ENCODE data around the gene SV2A.
"Not testable (repeated sequence)": the region's sequence is repeated elsewhere in the genome, so short reads cannot be mapped to it uniquely, and the experiment has no call there.

SV2A gene, protein sequence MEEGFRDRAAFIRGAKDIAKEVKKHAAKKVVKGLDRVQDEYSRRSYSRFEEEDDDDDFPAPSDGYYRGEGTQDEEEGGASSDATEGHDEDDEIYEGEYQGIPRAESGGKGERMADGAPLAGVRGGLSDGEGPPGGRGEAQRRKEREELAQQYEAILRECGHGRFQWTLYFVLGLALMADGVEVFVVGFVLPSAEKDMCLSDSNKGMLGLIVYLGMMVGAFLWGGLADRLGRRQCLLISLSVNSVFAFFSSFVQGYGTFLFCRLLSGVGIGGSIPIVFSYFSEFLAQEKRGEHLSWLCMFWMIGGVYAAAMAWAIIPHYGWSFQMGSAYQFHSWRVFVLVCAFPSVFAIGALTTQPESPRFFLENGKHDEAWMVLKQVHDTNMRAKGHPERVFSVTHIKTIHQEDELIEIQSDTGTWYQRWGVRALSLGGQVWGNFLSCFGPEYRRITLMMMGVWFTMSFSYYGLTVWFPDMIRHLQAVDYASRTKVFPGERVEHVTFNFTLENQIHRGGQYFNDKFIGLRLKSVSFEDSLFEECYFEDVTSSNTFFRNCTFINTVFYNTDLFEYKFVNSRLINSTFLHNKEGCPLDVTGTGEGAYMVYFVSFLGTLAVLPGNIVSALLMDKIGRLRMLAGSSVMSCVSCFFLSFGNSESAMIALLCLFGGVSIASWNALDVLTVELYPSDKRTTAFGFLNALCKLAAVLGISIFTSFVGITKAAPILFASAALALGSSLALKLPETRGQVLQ

DNA sequence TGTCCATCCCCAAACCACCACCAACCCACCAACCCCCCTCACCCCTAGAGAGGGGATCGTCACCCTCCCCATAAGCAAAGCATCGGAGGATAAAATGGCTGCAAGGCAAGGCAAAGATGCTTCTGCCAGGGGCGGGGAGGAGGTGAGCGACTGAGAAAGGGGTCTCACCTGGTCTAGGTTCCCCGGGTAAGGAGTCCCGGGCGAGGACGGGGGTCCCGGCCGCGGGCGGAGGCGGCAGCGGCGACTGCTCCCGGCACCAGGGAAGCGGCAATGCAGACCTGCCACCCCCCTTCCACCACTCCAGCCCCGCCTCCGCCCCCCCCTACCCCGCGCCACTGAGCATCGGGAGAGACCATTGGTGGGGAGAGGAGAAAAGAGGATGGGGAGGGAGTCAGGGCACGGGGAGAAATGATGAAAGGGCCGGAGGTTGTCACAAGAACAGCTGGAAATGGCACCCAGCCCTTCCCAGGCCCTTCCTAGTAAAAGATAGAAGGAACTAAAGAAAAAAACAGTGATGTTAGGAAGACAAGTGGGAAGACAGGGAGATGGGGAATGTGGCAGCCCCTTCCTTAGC is at the start of gene SV2A:
Gene SV2A (minus strand): TSS at position 274 of the 574 bp plus-strand sequence. CDS start 4,004 bp downstream, outside the sequence.
- peak; percentile 53 for DNase-seq

DNA sequence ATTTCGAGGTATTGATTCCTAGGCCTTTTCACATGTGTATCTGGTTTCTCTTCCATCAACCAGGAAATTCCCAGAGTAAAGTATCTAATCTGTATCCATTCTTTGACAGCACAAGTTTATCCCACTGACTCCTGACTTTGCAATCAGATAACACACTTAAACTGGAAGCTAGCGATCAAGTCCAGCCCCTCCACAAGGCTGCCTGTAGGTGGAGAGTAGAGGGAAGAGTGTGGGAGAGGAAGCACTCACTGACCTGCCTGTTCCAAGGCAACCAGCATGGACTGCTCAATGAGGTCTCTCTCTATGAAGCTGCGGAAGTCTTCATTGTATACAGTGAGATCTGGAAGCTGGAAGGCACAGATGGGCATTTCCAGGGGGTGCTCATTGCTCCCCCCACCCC is 49.4 kb upstream of the SV2A start:
- no peak for DNase-seq

DNA sequence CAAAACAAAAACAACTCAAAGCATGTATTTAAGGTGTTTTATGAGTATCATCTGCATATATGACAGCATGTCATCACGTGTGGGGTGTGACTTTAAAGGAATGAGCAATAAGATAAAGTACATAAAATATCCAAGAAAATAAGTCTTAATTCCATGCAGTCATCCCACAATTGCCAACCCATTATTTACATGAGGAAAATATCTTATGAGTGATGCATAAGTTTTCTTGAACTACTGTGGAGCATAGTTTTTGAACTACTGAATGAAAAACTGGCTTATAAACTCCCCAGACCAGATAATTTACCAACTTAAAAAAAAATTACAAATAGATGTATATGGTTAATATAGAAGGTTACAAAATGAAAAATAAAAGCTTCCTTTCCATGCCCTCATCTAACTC is 48.8 kb upstream of the SV2A start:
- no peak for DNase-seq

DNA sequence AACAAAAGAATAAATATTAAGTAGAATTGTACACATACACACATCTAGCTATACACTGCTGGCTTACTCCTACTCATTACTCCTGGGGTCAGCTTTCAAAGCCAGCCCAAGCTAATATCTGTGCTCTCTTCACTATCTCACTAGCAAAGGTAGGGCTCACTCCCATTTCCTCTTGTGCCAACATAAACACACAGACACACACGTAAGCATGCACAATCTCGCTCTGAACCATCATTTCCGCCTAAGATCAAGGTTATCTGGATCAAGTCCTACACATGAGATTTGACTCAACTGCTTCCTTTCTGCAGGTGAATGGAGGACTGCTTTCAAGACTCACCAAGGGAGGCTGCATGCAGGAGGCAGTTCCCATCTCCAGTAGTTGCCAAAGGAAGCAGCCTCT is 47.8 kb upstream of the SV2A start:
- no peak for DNase-seq

DNA sequence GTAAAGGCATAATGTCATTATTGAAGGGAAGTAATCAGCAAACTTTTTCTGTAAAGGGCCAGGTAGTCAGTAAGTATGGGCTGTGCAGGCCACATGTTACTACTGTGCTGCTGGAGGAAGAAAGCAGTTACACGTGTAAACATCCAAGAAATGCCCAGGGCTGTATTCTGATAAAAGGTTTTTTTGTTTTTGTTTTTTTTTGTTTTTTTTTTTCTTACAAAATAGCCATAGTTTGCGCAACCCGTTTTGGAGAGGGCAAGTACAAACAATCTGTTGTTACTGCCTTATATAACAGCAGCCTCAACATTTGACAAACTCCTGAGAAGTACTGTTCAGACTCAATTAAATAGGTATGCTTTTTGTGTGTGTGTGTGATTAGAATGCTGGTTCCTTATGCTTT is 45.7 kb upstream of the SV2A start:
- DNase-seq = no peak

DNA sequence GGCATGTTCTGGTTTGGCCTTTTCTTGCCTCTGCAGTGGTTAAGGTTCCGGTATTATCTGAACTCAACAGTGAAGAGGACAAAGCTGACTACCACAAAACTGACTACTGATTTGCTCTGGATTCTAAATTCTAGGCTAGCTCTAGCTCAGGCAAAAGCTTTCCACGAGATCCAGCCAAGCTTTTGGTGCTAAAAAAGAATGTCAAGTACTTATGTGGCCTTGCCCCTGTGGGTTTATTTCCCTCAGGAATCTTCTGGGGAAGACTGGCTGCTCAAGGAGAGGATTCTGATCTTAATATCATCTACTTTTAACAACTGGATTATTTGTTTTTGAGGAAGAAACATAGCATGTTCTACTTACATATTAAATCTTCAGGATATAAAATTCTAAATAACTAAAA is 45.1 kb upstream of the SV2A start:
- DNase-seq = no peak

DNA sequence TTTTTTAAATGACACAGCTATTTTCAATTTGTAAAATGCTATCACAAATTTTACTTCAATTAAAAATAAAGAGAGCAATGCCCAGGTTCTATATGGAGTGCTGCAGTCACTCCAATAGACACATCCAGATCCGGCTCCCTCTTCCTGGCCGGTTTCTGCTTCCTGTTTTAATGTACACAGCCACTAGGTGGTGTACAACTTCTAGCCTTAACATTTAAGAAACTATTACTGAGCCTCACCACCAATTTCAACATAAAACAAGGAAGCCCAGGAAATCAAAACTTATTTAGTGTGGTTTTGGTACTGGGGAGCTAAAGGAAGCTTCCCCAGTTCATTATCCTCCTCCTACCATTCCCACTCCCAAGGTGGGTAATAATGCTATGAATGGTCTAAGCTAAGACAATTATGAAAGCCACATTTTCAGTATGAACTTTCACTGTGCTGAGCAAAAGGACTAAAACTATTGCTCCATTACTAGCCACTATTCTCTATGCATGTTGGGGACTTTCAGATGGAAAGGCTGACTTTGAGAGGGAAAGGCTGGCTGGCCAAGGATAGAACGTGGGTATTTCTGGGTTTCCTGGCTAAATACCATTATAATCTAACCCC is 44.5 kb upstream of the SV2A start:
- DNase-seq = peak; percentile 47

DNA sequence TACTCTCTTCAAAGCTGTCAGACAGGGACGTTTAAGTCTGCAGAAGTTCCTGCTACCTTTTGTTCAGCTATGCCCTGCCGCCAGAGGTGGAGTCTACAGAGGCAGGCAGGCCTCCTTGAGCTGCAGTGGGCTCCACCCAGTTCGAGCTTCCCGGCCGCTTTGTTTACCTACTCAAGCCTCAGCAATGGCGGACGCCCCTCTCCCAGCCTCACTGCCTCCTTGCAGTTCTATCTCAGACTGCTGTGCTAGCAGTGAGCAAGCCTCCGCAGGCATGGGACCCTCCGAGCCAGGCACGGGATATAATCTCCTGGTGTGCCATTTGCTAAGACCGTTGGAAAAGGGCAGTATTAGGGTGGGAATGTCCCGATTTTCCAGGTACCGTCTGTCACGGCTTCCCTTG is 39.9 kb upstream of the SV2A start:
- not testable (repeated sequence) for DNase-seq

DNA sequence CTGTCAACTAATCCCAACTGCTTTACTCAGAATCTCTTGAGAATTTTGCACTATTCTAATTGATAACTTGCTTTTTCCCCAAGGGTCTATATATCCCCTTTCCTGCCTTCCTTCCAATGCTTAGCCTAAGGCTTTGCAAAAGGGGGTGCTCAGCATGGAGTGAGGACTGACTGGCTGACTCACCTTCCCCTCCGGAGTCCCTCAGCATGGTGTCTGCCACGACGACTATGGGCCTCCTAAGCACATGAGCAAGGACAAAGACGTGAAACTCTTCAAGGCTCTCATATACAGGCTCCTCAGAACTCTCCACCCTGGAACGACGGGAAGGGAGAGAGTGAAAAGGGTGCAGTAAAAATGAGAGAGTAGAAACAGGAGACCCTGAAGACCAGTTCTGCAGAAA is 32.3 kb upstream of the SV2A start:
- DNase-seq = no peak

DNA sequence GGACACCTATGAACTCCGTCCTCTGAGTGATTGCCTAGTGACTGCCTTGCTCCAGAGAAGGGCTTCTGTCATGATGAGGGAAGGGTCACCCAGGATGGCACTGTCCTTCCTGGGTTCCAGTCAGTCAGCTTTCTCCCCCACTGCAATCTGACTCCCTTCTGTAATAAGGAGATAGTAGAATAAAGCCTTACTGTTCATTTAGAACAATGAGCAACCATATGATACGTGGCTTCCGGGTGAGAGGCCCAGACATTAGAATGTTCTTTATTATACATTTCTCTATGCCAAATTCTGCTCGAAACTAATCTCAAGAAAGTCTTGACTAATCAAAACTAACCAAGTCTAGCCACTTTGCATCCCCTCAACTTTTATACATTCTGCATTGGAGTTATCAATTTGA is 27.6 kb upstream of the SV2A start:
- DNase-seq = no peak

DNA sequence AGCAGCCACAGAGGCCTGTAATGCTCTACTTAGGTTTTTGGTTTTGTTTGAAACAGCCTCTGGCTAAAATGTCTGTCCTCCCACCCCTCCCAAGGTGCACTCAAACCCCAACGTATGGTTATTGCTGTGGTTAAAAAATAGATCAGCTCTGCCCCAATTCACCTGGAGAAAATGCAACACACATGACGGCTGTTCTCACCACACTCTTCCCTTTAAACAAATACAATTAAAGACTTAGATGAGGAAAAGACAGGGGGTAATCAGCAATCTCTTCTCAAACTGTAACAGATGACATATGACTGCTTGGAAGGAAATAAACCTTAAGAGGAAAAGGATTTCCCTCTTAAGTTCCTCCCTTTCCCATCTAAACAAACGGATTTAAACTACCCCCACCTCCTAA is 25.2 kb upstream of the SV2A start:
- no peak for DNase-seq

DNA sequence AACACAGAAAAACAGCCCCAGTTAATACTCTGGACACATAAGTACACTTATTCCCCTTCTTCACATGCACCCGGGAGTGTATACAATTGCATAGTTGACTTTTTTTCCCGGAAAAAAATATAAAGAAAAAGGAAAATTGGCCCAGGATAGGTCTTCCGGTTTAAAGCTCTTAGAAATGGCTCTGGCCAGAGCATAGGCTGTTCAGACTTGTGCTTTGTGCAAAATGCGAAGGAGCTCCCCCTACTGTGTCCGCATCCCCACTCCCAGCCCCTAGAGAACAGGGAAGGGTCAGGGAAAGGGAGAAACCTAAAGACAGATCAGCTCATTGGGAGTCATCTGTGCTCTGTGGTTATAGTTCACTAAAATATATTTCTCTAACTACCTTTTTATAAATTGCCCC is 24.6 kb upstream of the SV2A start:
- no peak for DNase-seq

DNA sequence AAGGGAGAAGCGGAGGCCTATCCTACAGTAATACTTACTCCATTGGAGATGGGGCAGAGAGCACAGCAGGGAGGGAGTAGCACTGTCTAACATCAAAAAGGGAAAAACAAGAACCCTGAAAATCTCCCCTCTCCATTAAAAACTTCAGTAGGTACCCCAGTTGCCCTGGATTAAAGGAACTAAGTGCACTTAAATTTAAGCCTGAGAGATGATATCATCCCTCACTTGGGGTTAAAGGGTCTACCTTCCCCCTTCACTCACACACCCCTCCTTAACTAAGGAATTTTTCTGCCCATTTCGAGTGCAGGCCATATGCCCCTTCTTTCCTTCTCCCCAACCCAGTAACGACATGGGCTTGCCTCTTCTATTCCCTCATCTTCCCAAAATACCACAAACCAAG is 22.8 kb upstream of the SV2A start:
- no peak for DNase-seq

DNA sequence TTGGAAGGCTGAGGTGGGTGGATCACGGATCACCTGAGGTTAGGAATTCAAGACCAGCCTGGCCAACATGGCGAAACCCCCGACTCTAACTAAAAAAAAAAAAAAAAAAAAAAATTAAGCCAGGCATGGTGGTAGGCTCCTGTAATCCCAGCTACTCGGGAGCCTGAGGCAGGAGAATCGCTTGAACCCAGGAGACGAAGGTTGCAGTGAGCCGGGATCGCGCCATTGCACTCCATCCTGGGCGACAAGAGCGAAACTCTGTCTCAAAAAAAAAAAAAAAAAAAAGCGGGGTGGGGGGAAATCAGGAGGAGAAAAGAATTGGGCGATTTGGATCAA is 21.0 kb upstream of the SV2A start:
- DNase-seq = not testable (repeated sequence)

DNA sequence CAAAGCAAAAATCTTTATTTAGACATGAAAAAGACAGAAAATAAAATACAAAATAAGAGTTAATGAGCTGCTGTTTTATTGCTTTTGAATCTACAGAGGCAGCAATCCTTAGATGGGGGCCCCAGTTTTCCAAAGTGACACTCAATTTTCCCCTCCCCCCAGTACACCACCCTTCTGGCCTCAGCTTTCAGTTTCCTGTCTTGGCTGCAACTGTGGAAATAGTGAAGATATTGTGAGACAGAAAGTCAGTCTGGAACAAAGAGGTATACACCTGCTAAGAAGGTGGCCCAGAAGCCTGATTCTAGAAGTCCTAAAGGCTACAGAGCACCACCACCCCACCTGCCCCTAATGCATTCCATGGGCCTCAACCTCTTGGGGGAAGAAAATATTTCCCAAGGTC is 20.1 kb upstream of the SV2A start:
- DNase-seq = no peak

DNA sequence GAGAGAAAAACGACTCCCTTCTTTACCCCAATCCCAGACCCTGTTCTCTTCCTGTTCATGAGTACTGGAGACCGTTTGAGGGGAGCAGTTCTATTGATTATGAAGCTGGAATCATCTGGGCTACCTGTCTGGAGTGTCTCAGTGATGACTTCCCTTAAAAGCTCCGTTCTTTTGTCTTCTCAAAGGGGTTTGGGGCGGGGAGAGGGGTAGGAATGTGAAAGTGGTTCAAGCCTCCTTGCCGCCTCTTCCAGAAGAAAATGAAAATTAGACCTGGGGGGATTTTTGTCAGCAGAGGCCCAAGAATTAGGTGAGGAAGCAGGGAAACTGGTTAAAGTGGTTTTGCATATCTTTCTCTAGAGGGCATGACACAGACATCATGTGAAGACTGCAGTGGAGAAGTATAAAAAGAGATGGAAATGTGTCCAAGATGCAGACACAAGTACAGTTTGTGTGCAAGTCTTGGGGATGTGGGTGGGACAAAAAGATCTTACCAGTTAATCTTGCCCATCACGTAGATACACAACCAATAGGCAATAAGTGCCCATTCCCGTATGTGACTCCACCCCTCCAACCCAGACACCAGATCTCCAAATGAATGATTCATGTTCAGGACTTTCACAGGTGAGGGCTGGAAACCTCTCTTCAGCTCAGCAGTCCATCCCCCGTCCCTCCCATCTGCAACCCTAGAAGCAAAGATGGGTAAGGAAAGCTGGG is 19.5 kb upstream of the SV2A start:
- no peak for DNase-seq

DNA sequence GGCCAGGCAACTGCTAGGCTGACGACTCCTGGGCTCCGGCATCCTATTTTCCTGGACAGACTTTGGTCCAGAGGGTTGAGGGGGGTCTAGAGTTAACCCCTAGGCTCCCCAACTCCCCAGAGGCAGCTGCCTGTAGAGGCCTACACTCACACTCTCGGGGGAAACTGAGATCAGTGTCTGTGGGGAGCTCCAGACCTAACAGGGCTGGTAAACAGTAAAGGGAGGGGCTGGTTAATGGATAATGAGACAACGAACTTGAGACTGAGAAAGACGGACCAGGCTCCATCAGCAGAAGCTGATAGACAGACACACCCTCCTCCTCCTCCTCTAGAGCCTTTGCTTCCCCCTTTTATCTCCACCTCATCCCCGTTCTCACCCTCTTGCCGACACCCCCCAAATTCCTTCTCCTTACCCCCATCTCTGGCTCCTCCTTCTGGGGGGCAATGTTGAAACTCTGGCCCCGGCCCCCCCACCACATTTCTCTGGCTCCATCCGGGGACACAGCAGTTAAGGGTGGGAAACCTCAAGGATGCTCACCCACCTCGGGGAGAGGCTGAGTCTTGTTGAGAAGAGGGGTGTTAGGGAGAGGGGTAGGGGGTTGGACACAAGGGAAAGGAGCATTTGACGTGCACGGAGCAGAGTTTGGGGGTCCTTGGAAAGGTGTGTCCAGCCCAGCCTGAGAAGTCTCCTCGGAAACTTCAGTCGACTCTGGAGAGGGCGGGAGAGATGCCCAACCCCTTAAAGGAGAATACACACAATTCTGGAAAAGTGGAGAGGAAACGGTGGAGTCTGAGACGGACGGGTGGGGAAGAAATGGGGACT is 18.7 kb upstream of the SV2A start, which contains the start of gene MTMR11:
Gene MTMR11 (minus strand): TSS at position 710 of the 822 bp plus-strand sequence. CDS start 232 bp downstream, at position 478.
- DNase-seq = no peak

DNA sequence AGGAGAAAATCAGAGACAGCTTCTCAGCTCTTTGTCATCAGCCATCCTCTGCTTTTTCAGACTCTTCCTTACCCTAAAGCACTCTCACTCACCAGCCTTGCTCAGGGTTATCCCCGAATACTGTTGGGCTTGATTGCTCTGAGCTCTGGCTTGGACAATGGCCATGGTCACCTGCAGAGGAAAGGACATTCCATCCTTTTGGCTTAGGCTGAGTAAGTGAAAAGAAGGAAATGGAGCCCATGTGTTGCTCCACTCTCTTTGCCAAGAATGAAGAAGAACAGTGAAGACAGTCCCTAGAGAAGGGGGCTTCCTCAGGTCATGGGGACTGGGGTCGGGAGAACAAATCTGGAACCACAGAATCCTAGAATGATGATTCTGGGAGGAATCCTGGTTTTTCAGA is 16.7 kb upstream of the SV2A start:
- DNase-seq = no peak

DNA sequence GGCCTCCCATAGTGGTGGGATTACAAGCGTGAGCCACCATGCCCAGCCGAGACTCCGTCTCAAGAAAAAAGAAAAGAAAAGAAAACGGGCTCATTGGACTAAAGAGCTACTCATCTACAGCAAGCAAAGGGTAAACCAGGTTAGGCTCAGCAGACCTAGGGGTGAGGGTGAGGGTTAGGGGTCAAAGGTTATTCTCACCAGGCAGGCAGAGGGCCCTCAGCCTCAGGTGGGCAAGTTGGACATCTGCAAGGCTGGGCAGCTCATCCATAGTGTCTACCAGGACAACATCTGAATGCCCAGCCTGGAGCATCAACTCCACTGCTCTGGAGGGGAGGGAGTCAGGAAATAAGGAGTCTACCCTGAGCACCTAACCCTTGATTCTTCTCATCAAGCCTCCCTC is 15.6 kb upstream of the SV2A start:
- DNase-seq = no peak

DNA sequence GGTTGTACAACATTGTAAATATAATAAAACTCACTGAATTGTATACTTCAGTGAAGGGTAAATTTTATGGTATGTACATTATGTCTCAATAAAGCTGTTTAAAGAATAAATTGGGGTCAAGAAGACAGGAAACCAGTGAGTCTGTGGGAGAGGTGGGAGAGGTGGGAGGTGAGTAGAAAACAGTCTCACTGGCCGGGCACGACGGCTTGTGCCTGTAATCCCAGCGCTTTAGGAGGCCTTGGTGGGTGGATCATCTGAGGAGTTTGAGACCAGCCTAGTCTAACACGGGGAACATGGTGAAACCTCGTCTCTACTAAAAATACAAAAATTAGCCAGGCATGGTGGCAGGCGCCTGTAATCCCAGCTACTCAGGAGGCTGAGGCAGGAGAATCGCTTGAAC is 14.8 kb upstream of the SV2A start:
- DNase-seq = no peak

DNA sequence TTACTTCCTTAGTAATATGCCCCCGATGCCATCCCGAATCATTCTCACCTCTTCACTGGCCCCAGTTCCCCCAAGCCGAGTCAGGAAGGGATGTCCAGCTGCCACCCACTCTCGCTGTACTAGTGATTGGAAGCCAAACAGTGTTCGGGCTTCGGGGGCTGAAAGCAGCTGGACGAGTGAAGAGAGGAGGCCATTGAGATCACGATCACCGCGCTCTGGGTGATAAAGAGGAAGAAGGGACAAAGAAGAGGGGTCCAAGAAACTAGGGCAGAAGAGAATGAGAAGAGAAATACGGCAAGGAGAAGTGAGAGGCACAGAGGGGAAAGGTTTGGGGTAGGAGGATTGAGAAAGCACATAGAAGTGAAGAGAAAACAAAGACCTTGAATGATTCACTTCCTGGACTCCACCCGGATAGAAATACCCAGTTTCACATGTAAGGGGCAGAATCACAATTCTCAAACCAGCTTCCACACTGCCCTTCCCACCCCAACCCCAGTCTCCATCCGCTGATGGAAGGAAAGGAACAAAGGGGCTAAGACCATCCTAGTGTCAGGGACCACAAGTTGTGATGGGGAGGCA is 13.7 kb upstream of the SV2A start:
- DNase-seq = no peak

DNA sequence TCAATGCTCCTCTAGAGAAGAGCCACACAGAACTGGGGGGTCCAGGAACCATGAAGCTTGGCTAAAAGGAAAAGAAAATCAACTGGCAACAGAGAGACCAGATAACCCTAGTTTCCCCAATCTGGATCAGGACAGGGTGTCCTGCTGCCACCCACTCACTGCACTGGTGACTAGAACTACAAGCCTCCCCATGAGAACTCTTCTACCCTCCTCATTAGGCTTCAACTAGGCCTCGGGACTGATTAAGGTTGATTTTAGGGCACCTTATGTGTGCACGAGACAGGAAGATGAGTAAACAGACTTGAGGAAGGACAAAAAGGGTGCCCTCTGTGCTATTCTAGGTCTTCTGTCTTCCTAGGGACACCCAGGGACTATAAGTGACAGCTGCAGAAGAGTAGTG is 12.2 kb upstream of the SV2A start:
- DNase-seq = no peak

Data from COR-L47 (cell line).